Loucy (cell line): ENCODE data around the gene CXorf38.

Experiments used
- H2AFZ ChIP-seq: fragments of 200-600 bp; sonication (generic); 2 replicates; pipeline ENCODE4 v1.6.0; 2016; ENCODE audit warnings: antibody characterized with exemption, mild to moderate bottlenecking, low read length, moderate library complexity
- H3F3A ChIP-seq: fragments of 200-600 bp; 2 replicates; pipeline ENCODE4 v1.6.0; 2016; ENCODE audit warnings: antibody characterized with exemption, low read depth, mild to moderate bottlenecking
- H3K27me3 ChIP-seq: fragments of 200-600 bp; sonication (generic); 2 replicates; pipeline ENCODE4 v1.6.1; 2014; ENCODE audit warnings: low read length, mild to moderate bottlenecking; ENCODE audit not compliant: insufficient read depth, poor library complexity, severe bottlenecking
- H3K36me3 ChIP-seq: fragments of 200-600 bp; sonication (generic); 2 replicates; pipeline ENCODE4 v1.6.1; 2016; ENCODE audit warnings: low read length; ENCODE audit not compliant: insufficient read depth
- H3K4me1 ChIP-seq: fragments of 200-600 bp; sonication (generic); 2 replicates; pipeline ENCODE4 v1.5.1; 2014; ENCODE audit warnings: low read length, mild to moderate bottlenecking; ENCODE audit not compliant: insufficient read depth, poor library complexity, severe bottlenecking
- H3K4me2 ChIP-seq: fragments of 200-600 bp; sonication (generic); 2 replicates; pipeline ENCODE4 v1.6.0; 2014; ENCODE audit warnings: antibody characterized with exemption, low read length, low read depth, mild to moderate bottlenecking; ENCODE audit not compliant: poor library complexity, severe bottlenecking
- H3K4me3 ChIP-seq: fragments of 200-600 bp; sonication (generic); 2 replicates; pipeline ENCODE4 v1.5.1; 2014; ENCODE audit warnings: low read length, mild to moderate bottlenecking, mixed read lengths; ENCODE audit not compliant: poor library complexity, severe bottlenecking
- H3K79me2 ChIP-seq: fragments of 200-600 bp; sonication (generic); 2 replicates; pipeline ENCODE4 v1.6.1; 2014; ENCODE audit warnings: low read length; ENCODE audit not compliant: insufficient read depth
- H3K9ac ChIP-seq: fragments of 200-600 bp; sonication (generic); 2 replicates; pipeline ENCODE4 v1.6.0; 2014; ENCODE audit warnings: mild to moderate bottlenecking, low read depth, low read length, moderate library complexity; ENCODE audit not compliant: poor library complexity, severe bottlenecking
- H3K9me2 ChIP-seq: fragments of 200-600 bp; sonication (generic); replicated peaks from 2 replicates; pipeline ENCODE4 v1.6.1; 2016; ENCODE audit warnings: low read depth, low read length, mixed read lengths
- H3K9me3 ChIP-seq: fragments of 200-600 bp; sonication (generic); 2 replicates; pipeline ENCODE4 v1.6.1; 2014; ENCODE audit warnings: mild to moderate bottlenecking, antibody characterized with exemption, low read length, low read depth; ENCODE audit not compliant: insufficient read depth
- H4K20me1 ChIP-seq: fragments of 200-600 bp; sonication (generic); 2 replicates; pipeline ENCODE4 v1.6.0; 2014; ENCODE audit warnings: antibody characterized with exemption, low read length, mild to moderate bottlenecking; ENCODE audit not compliant: insufficient read depth, poor library complexity, severe bottlenecking
- CTCF ChIP-seq: fragments of 200-600 bp; sonication (generic); conservative IDR thresholded peaks from 2 replicates; pipeline ENCODE4 v1.5.1; 2014; ENCODE audit warnings: mild to moderate bottlenecking, antibody characterized with exemption, low read length
- EZH2phosphoT487 ChIP-seq: fragments of 200-600 bp; IDR thresholded peaks from 2 replicates; pipeline ENCODE4 v1.6.1; 2018; ENCODE audit warnings: antibody characterized with exemption, mild to moderate bottlenecking, moderate library complexity, borderline replicate concordance

CXorf38 gene

DNA sequence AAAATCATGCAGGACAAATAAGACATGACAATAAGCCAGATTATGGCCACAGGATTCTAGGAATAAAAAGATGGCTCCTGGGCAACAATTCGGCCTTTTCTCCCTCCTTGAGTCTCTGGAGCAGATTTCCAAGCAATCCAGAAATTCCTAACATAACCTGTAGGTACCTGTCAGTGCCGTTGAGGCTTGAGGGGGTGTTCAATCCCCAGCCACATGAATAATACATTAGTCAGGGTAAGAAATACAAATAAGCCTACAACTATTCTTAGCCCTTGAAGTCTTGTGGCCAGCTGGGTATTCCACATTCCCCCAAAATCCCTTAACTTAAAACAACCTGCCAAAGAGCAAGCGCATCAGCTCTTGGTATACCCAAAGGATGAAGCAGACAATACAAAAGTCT lies 9.7 kb downstream of the CXorf38 start:
- Histone ChIP-seq H3K79me2 (peaks cover 13% of the 10 kb centered on the region; the same call in 1 of the 2 replicates), H3K4me1 (peaks cover 3% of the 10 kb centered on the region), H4K20me1 (no peaks in the 10 kb centered on the region), H3K9ac (no peak overlapping the region), H3K36me3 (peaks cover 53% of the 10 kb centered on the region; the same call in 1 of the 2 replicates), H3K4me2 (no peak overlapping the region), H3K4me3 (no peak overlapping the region), H3K27me3 (no peaks in the 10 kb centered on the region), H3K9me2 (no peaks in the 10 kb centered on the region), H3K9me3 (no peaks in the 10 kb centered on the region), H3F3A (no peaks in the 10 kb centered on the region), H2AFZ (no peak overlapping the region)
- TF ChIP-seq EZH2phosphoT487 (no peak), CTCF (no peak)

DNA sequence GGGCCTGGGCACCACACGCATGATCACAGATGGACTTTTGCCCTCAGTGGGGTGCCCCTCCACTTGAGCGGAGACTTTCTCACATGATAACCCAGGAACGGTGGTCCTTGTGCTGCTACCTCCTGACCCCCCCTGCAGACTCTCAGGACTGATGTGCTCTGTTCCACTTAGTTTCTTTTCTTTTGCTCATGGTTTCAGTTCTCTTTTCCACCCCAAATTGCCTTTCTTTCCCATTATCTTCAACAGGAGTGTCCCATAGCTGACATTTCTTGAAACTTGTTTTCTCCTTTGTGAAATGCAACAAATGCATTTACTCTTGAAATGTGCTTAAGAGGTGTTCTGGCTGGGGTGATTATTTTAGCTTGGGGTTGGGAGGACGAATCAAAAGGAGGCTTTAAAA lies 15.2 kb downstream of the CXorf38 start:
- TF ChIP-seq EZH2phosphoT487 (no peak), CTCF (no peak)
- Histone ChIP-seq H3K9ac (no peak overlapping the region), H3K9me2 (no peaks in the 10 kb centered on the region), H3F3A (no peaks in the 10 kb centered on the region), H3K79me2 (no peaks in the 10 kb centered on the region), H4K20me1 (no peaks in the 10 kb centered on the region), H3K36me3 (peaks cover 83% of the 10 kb centered on the region; the same call in 1 of the 2 replicates), H3K4me2 (no peak overlapping the region), H3K4me1 (no peaks in the 10 kb centered on the region), H3K27me3 (no peaks in the 10 kb centered on the region), H2AFZ (no peak overlapping the region), H3K4me3 (no peak overlapping the region), H3K9me3 (no peaks in the 10 kb centered on the region)

GRCh38 chrX:40628506-40628905 lies 18.9 kb downstream of the CXorf38 start:
- Histone ChIP-seq H3K36me3 (peaks cover 48% of the 10 kb centered on the region; the same call in 1 of the 2 replicates), H3K27me3 (no peaks in the 10 kb centered on the region), H3K9ac (no peak overlapping the region), H3K4me1 (no peaks in the 10 kb centered on the region), H3K4me3 (no peak overlapping the region), H4K20me1 (no peaks in the 10 kb centered on the region), H3K4me2 (no peak overlapping the region), H3F3A (no peaks in the 10 kb centered on the region), H3K79me2 (no peaks in the 10 kb centered on the region), H3K9me3 (no peaks in the 10 kb centered on the region), H3K9me2 (no peaks in the 10 kb centered on the region), H2AFZ (no peak overlapping the region)
- no peak for TF ChIP-seq EZH2phosphoT487
- TF ChIP-seq CTCF, result no peak
